ENCODE results near the gene FANCF.
A peak's percentile ranks its signal among the peaks of the same experiment; 100 is the strongest.

Gene FANCF, protein sequence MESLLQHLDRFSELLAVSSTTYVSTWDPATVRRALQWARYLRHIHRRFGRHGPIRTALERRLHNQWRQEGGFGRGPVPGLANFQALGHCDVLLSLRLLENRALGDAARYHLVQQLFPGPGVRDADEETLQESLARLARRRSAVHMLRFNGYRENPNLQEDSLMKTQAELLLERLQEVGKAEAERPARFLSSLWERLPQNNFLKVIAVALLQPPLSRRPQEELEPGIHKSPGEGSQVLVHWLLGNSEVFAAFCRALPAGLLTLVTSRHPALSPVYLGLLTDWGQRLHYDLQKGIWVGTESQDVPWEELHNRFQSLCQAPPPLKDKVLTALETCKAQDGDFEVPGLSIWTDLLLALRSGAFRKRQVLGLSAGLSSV

GRCh38 chr11:22625448-22626287 lies at the start of gene FANCF:
Gene FANCF (minus strand): TSS chr11:22625823. CDS start chr11:22625810, 13 bp downstream.
- Histone ChIP-seq H3K36me3 (ENCODE audit: control insufficient read depth, insufficient read depth, low read length, severe bottlenecking) (no peaks in the 10 kb centered on the region), H3K9me3 (ENCODE audit: control insufficient read depth, low read length) (no peaks in the 10 kb centered on the region), H3K27me3 (replicated peaks; ENCODE audit: control insufficient read depth, insufficient read depth, low read length) (no peaks in the 10 kb centered on the region)

GRCh38 chr11:22674470-22675439 lies 49.1 kb upstream of the FANCF start:
- H3K4me3 ChIP-seq (ENCODE audit: low read length) = no peak overlapping the region
- no peaks in the 10 kb centered on the region for H3K36me3 ChIP-seq (ENCODE audit: control insufficient read depth, insufficient read depth, low read length, severe bottlenecking)
- no peak for DNase-seq (ENCODE audit: low read depth)
- H3K9me3 ChIP-seq (ENCODE audit: control insufficient read depth, low read length) = no peaks in the 10 kb centered on the region
- peaks cover 6% of the 10 kb centered on the region for H3K27me3 ChIP-seq (replicated peaks; ENCODE audit: control insufficient read depth, insufficient read depth, low read length)
- H3K4me1 ChIP-seq (ENCODE audit: control insufficient read depth, insufficient read depth, low read length) = no peaks in the 10 kb centered on the region
- H3K9ac ChIP-seq (ENCODE audit: low read length) = no peak overlapping the region

More at GRCh38 chr11:22625448-22626287, at the start of gene FANCF:
- Histone ChIP-seq H3K4me3 (ENCODE audit: low read length) (peak within 1 kb of the TSS; percentile 87), H3K9ac (ENCODE audit: low read length) (peak within 1 kb of the TSS; percentile 83), H3K4me1 (ENCODE audit: control insufficient read depth, insufficient read depth, low read length) (peaks cover 10% of the 10 kb centered on the region)
- DNase-seq (ENCODE audit: low read depth) = peak; percentile 99

DNA sequence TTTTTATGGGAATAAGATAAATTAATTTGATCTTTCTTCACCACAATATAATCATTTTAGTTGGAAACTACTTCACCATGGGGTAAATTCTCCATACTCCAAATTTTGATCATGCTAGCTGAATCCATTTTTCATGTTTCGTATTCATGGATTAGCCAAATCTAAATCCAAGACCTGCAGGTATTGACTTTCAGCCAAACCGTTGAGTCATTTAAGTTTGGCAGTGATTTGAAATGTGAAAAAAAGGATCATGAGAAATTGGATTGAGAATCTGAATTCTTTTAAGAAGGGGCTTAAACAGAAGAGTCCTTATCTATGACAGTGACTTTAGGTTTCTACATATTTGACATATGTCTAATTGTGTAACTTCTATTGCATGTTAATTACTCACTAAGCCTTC lies 46.1 kb upstream of the FANCF start:
- no peak overlapping the region for H3K9ac ChIP-seq (ENCODE audit: low read length)
- H3K27me3 ChIP-seq (replicated peaks; ENCODE audit: control insufficient read depth, insufficient read depth, low read length) = peaks cover 30% of the 10 kb centered on the region
- H3K4me1 ChIP-seq (ENCODE audit: control insufficient read depth, insufficient read depth, low read length) = peaks cover 4% of the 10 kb centered on the region
- DNase-seq (ENCODE audit: low read depth) = no peak
- no peak overlapping the region for H3K4me3 ChIP-seq (ENCODE audit: low read length)
- H3K36me3 ChIP-seq (ENCODE audit: control insufficient read depth, insufficient read depth, low read length, severe bottlenecking) = no peaks in the 10 kb centered on the region
- no peaks in the 10 kb centered on the region for H3K9me3 ChIP-seq (ENCODE audit: control insufficient read depth, low read length)

DNA sequence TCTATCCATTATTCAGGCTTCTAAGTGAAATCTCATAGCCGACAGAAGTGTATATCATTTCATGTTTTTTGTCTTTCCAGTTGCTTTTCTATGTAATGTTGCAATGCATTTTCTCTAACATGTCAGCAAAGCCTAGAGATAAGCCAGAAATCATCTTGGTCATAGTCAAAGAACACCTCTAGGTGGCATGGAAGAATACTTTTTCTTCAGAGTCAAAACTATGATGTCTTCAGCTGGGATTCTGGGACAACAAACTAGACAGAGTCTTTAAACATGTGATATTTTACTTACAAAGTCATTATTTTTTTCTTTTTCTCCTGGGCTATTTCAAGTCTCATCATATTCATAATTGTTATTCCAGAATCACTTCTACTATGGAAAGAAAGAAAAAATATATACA lies 45.2 kb upstream of the FANCF start:
- H3K4me1 ChIP-seq (ENCODE audit: control insufficient read depth, insufficient read depth, low read length) = peaks cover 9% of the 10 kb centered on the region
- H3K36me3 ChIP-seq (ENCODE audit: control insufficient read depth, insufficient read depth, low read length, severe bottlenecking) = no peaks in the 10 kb centered on the region
- H3K4me3 ChIP-seq (ENCODE audit: low read length) = no peak overlapping the region
- H3K9me3 ChIP-seq (ENCODE audit: control insufficient read depth, low read length) = no peaks in the 10 kb centered on the region
- peaks cover 34% of the 10 kb centered on the region for H3K27me3 ChIP-seq (replicated peaks; ENCODE audit: control insufficient read depth, insufficient read depth, low read length)
- DNase-seq (ENCODE audit: low read depth) = no peak
- H3K9ac ChIP-seq (ENCODE audit: low read length) = no peak overlapping the region

- peaks cover 9% of the 10 kb centered on the region for H3K4me1 ChIP-seq (ENCODE audit: control insufficient read depth, insufficient read depth, low read length)
- no peak overlapping the region for H3K9ac ChIP-seq (ENCODE audit: low read length)
- H3K9me3 ChIP-seq (ENCODE audit: control insufficient read depth, low read length) = no peaks in the 10 kb centered on the region
- H3K36me3 ChIP-seq (ENCODE audit: control insufficient read depth, insufficient read depth, low read length, severe bottlenecking) = no peaks in the 10 kb centered on the region
- H3K27me3 ChIP-seq (replicated peaks; ENCODE audit: control insufficient read depth, insufficient read depth, low read length) = peaks cover 41% of the 10 kb centered on the region
- H3K4me3 ChIP-seq (ENCODE audit: low read length) = no peak overlapping the region
- no peak for DNase-seq (ENCODE audit: low read depth)
Observed at GRCh38 chr11:22669368-22669767, 43.7 kb upstream of the FANCF start.

DNA sequence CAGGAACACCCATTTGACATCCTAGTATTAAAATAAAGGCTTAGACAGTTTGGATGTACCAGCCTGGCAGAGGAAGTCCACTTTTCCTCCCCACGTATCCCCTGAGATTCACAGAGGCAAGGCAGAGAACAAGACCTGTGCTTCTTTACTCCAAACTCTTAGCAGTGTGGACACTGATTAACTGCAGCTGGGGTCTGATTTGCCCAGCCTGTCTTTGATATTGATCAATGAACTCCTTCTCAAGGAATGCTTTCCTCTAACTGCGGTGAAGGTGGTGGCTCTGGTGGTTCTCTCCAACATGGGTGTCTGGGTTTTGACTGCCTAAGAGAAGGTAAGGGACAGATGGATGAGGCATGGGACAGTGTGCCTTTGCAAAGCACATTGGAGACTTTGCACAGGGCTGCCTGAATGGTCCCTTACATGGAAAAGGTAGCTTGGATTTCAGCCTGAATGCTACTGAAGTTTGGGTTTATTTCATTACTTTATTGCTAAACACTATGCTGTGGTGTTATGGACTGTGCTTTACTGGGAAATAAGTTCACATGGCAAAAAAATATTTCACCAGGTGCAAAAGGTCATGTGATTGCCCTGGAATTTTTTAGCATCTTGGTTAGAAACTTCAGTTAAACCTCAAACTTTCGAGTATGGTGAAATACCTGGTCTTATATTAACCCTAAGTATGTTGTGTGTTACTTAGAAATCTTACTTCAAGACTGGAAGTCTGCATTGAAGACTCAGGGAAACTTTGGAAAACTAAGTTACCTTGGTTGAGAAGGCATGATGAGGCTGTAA lies 42.6 kb upstream of the FANCF start:
- Histone ChIP-seq H3K4me1 (ENCODE audit: control insufficient read depth, insufficient read depth, low read length) (peaks cover 9% of the 10 kb centered on the region), H3K27me3 (replicated peaks; ENCODE audit: control insufficient read depth, insufficient read depth, low read length) (peaks cover 41% of the 10 kb centered on the region), H3K36me3 (ENCODE audit: control insufficient read depth, insufficient read depth, low read length, severe bottlenecking) (no peaks in the 10 kb centered on the region), H3K4me3 (ENCODE audit: low read length) (no peak overlapping the region), H3K9me3 (ENCODE audit: control insufficient read depth, low read length) (no peaks in the 10 kb centered on the region), H3K9ac (ENCODE audit: low read length) (no peak overlapping the region)
- no peak for DNase-seq (ENCODE audit: low read depth)

DNA sequence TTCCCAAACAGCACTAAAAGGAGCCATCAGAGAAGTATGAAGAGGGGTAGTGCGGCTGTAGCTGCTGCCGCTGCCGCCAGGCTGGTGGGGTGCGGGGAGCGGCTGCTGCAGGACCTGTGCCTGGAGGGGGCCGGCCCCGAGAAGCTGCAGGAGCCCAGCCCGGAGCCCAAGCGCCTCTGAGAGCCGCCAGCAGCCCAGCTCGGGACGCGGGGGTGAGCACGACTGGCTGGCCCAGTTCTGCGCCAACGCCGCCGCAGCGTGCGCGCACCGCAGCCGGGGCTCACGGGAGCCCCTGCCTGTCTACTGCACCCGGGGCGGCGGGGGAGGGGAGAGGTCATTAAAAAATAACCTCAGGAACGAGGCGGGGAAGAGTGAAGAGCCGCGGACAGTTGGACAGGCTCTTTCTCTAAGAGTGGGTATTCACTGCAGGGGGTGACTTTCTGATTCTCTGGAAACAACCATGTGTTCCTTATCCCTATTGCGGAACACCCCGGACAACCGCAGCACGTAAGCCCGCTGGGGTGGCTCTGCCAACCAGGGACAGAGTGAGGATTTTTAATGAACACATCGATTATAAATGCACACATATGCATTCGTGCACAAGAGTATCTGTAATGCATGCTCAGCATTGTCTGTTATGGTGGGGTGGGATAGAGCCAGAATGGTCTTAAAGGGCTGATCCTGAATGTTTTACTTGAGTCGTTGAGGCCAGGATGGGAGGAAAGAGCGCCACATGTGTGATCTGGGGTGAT lies 41.2 kb upstream of the FANCF start:
- Histone ChIP-seq H3K27me3 (replicated peaks; ENCODE audit: control insufficient read depth, insufficient read depth, low read length) (peaks cover 41% of the 10 kb centered on the region), H3K4me1 (ENCODE audit: control insufficient read depth, insufficient read depth, low read length) (peaks cover 9% of the 10 kb centered on the region), H3K4me3 (ENCODE audit: low read length) (peak overlapping the region; percentile 77), H3K9ac (ENCODE audit: low read length) (peak overlapping the region; percentile 4), H3K9me3 (ENCODE audit: control insufficient read depth, low read length) (no peaks in the 10 kb centered on the region), H3K36me3 (ENCODE audit: control insufficient read depth, insufficient read depth, low read length, severe bottlenecking) (no peaks in the 10 kb centered on the region)
- peak; percentile 35 for DNase-seq (ENCODE audit: low read depth)

GRCh38 chr11:22666325-22666687 lies 40.7 kb upstream of the FANCF start, which contains the start of gene GAS2:
Gene GAS2 (plus strand): TSS chr11:22666611. CDS start chr11:22674870, 8,259 bp downstream.
- no peak for DNase-seq (ENCODE audit: low read depth)
- Histone ChIP-seq H3K27me3 (replicated peaks; ENCODE audit: control insufficient read depth, insufficient read depth, low read length) (peaks cover 41% of the 10 kb centered on the region), H3K4me1 (ENCODE audit: control insufficient read depth, insufficient read depth, low read length) (peaks cover 9% of the 10 kb centered on the region), H3K9me3 (ENCODE audit: control insufficient read depth, low read length) (no peaks in the 10 kb centered on the region), H3K9ac (ENCODE audit: low read length) (peak within 1 kb of the TSS; percentile 4), H3K4me3 (ENCODE audit: low read length) (peak within 1 kb of the TSS; percentile 77), H3K36me3 (ENCODE audit: control insufficient read depth, insufficient read depth, low read length, severe bottlenecking) (no peaks in the 10 kb centered on the region)

- Histone ChIP-seq H3K9me3 (ENCODE audit: control insufficient read depth, low read length) (no peaks in the 10 kb centered on the region), H3K27me3 (replicated peaks; ENCODE audit: control insufficient read depth, insufficient read depth, low read length) (peaks cover 3% of the 10 kb centered on the region), H3K9ac (ENCODE audit: low read length) (no peak overlapping the region), H3K36me3 (ENCODE audit: control insufficient read depth, insufficient read depth, low read length, severe bottlenecking) (no peaks in the 10 kb centered on the region), H3K4me1 (ENCODE audit: control insufficient read depth, insufficient read depth, low read length) (no peaks in the 10 kb centered on the region), H3K4me3 (ENCODE audit: low read length) (no peak overlapping the region)
- no peak for DNase-seq (ENCODE audit: low read depth)
Observed at GRCh38 chr11:22659783-22660182, 34.2 kb upstream of the FANCF start.
